Liver (tissue), 9 donors: ENCODE measurements around the gene KAT14. TPM values are rescaled to one million over a fixed set of nuclear protein-coding genes. Genes with fewer than 3 reads are reported as not detected.
"Not testable (repeated sequence)": the region's sequence is repeated elsewhere in the genome, so short reads cannot be mapped to it uniquely, and the experiment has no call there.

ENCODE experiments used
- DNase-seq: peaks from one replicate; pipeline ENCODE4 v3.0.0-alpha.2; 2017; ENCODE audit warnings: low spot score
- H3K27ac ChIP-seq, 2 donors: one replicate each; pipeline ENCODE4 v1.7.0; 2013; ENCODE audit warnings: inconsistent platforms in 2 of 2, low read length in 2 of 2, control low read depth in 1 of 2, low read depth in 1 of 2, mild to moderate bottlenecking in 1 of 2
- H3K27me3 ChIP-seq, 4 donors: one replicate each; pipeline versions ENCODE4 v1.6.1 to v1.7.0; 2013; ENCODE audit warnings: low read length in 3 of 4, inconsistent platforms in 1 of 4, mild to moderate bottlenecking in 1 of 4, moderate library complexity in 1 of 4; ENCODE audit not compliant: control insufficient read depth in 4 of 4, insufficient read depth in 4 of 4
- H3K36me3 ChIP-seq, 4 donors: one replicate each; pipeline versions ENCODE4 v1.6.1 to v1.7.0; 2013; ENCODE audit warnings: low read length in 3 of 4, mild to moderate bottlenecking in 3 of 4, low read depth in 1 of 4, moderate library complexity in 1 of 4; ENCODE audit not compliant: control insufficient read depth in 4 of 4, insufficient read depth in 3 of 4
- H3K4me1 ChIP-seq, 4 donors: one replicate each; pipeline versions ENCODE4 v1.6.1 to v1.7.0; 2013; ENCODE audit warnings: low read length in 3 of 4, mild to moderate bottlenecking in 3 of 4, moderate library complexity in 1 of 4; ENCODE audit not compliant: control insufficient read depth in 4 of 4, insufficient read depth in 4 of 4
- H3K4me3 ChIP-seq, 3 donors: one replicate each; pipeline versions ENCODE4 v1.6.1 to v1.7.0; 2013; ENCODE audit warnings: low read length in 3 of 3, control low read depth in 1 of 3, low read depth in 1 of 3, mild to moderate bottlenecking in 1 of 3
- H3K9ac ChIP-seq, 2 donors: one replicate each; pipeline ENCODE4 v1.7.0; 2013; ENCODE audit warnings: low read length in 2 of 2, mild to moderate bottlenecking in 2 of 2, moderate library complexity in 2 of 2, control low read depth in 1 of 2, low read depth in 1 of 2
- H3K9me3 ChIP-seq, 4 donors: one replicate each; pipeline versions ENCODE4 v1.6.1 to v1.7.0; 2013; ENCODE audit warnings: low read length in 3 of 4; ENCODE audit not compliant: control insufficient read depth in 4 of 4
- ATF3 ChIP-seq: IDR thresholded peaks from 2 replicates; pipeline ENCODE4 v1.6.1; 2016; ENCODE audit warnings: antibody characterized with exemption
- FOXA2 ChIP-seq: IDR thresholded peaks from 2 replicates; pipeline ENCODE4 v1.6.1; 2016; ENCODE audit warnings: antibody characterized with exemption
- GABPA ChIP-seq, 2 donors: IDR thresholded peaks in 1 of 2; conservative IDR thresholded peaks in 1 of 2; 2 replicates each; pipeline ENCODE4 v1.6.1; 2016; ENCODE audit warnings: antibody characterized with exemption in 2 of 2, mild to moderate bottlenecking in 1 of 2, moderate library complexity in 1 of 2
- HNF4G ChIP-seq: IDR thresholded peaks from 2 replicates; pipeline ENCODE4 v1.6.1; 2016; ENCODE audit warnings: antibody characterized with exemption
- JUND ChIP-seq, 2 donors: IDR thresholded peaks; 2 replicates each; pipeline ENCODE4 v1.6.1; 2016; ENCODE audit warnings: antibody characterized with exemption in 2 of 2
- MAX ChIP-seq: IDR thresholded peaks from 2 replicates; pipeline ENCODE4 v1.6.1; 2016; ENCODE audit warnings: antibody characterized with exemption
- NR2F2 ChIP-seq: IDR thresholded peaks from 2 replicates; pipeline ENCODE4 v1.6.1; 2016; ENCODE audit warnings: antibody characterized with exemption
- RAD21 ChIP-seq, 2 donors: IDR thresholded peaks; 2 replicates each; pipeline ENCODE4 v1.6.1; 2016; ENCODE audit warnings: antibody characterized with exemption in 2 of 2, mild to moderate bottlenecking in 2 of 2
- REST ChIP-seq: IDR thresholded peaks from 2 replicates; pipeline ENCODE4 v1.6.1; 2016; ENCODE audit warnings: antibody characterized with exemption, mild to moderate bottlenecking
- RXRA ChIP-seq, 2 donors: IDR thresholded peaks; 2 replicates each; pipeline ENCODE4 v1.6.1; 2017 to 2018; ENCODE audit warnings: antibody characterized with exemption in 2 of 2, mild to moderate bottlenecking in 1 of 2
- SP1 ChIP-seq: IDR thresholded peaks from 2 replicates; pipeline ENCODE4 v1.6.1; 2018; ENCODE audit warnings: antibody characterized with exemption, mild to moderate bottlenecking
- TAF1 ChIP-seq: conservative IDR thresholded peaks from 2 replicates; pipeline ENCODE4 v1.6.1; 2016; ENCODE audit warnings: antibody characterized with exemption, mild to moderate bottlenecking
- YY1 ChIP-seq: IDR thresholded peaks from 2 replicates; pipeline ENCODE4 v1.6.1; 2016; ENCODE audit warnings: antibody characterized with exemption, mild to moderate bottlenecking
- ZBTB33 ChIP-seq: IDR thresholded peaks from 2 replicates; pipeline ENCODE4 v1.6.1; 2016; ENCODE audit warnings: antibody characterized with exemption
- WGBS: extraction: QIAGEN DNeasy Blood & Tissue Kit; methylation state at CpG from one replicate; pipeline ENCODE4 v1.1.7; 2013; 5-methylcytosine and 5-hydroxymethylcytosine counted together
- polyA plus RNA-seq, 2 donors: library from polyadenylated mRNA; stranded (reverse) in 1 of 2; unstranded in 1 of 2; fragments of 200-250 nt in 1 of 2; fragments of >200 nt in 1 of 2; fragmentation: Nextera tagmentation in 1 of 2; extraction: Ambion mirVana in 1 of 2; gene quantifications; one replicate each; pipeline versions ENCODE4 v1.2.1 to v1.2.3, GENCODE V29; 2013 to 2015
- total RNA-seq, 2 donors: library from RNA; depleted of rRNA; stranded (reverse); fragments of >200 nt; gene quantifications; one replicate each; pipeline ENCODE4 v1.2.3, GENCODE V29; 2014
- donor health status: healthy.
- donor health status: healthy.
- donor health status: healthy.
- donor health status: healthy.
- donor health status: healthy.

Gene KAT14
- total and polyA plus RNA-seq, 4 donors: 5.5 to 10.2 (median 6.2) TPM

GRCh38 chr20:18202966-18203365 is 65.3 kb downstream of the KAT14 start:
- Histone ChIP-seq H3K4me3 (no peak overlapping the region), H3K9me3 (peaks cover 0 to 5% (median 1%) of the 10 kb centered on the region in 4 donors), H3K36me3 (no peaks in the 10 kb centered on the region), H3K27me3 (no peaks in the 10 kb centered on the region), H3K27ac (no peak overlapping the region), H3K4me1 (peaks cover 0 to 2% (median 0%) of the 10 kb centered on the region in 4 donors), H3K9ac (no peak overlapping the region)
- TF ChIP-seq TAF1 (no peak), RAD21 (IDR thresholded peaks at IDR 0.05) (no peak), ATF3 (no peak), FOXA2 (no peak), REST (no peak), RXRA (IDR thresholded peaks at IDR 0.05) (no peak), HNF4G (no peak), ZBTB33 (no peak), JUND (IDR thresholded peaks at IDR 0.05) (no peak), SP1 (no peak), GABPA (IDR thresholded peaks at IDR 0.05 in 1 of 2, conservative IDR thresholded peaks at IDR 0.05 in 1 of 2) (no peak), MAX (no peak), NR2F2 (no peak), YY1 (no peak)
- DNase-seq: no peak

- 88% methylated on average over 3 of the region's 3 CpGs for WGBS
- not testable (repeated sequence) for H3K36me3 ChIP-seq
These were observed 66.0 kb downstream of the KAT14 start for GRCh38 chr20:18203700-18204099.

GRCh38 chr20:18213002-18213401 is 75.3 kb downstream of the KAT14 start:
- H3K9ac ChIP-seq: no peak overlapping the region
- WGBS: 93% methylated on average over 2 of the region's 2 CpGs
- DNase-seq: no peak

More at GRCh38 chr20:18203700-18204099, 66.0 kb downstream of the KAT14 start:
- not testable (repeated sequence) for H3K9ac ChIP-seq, DNase-seq, H3K9me3 ChIP-seq, H3K4me1 ChIP-seq, H3K27ac ChIP-seq, H3K4me3 ChIP-seq, H3K27me3 ChIP-seq

More at GRCh38 chr20:18213002-18213401, 75.3 kb downstream of the KAT14 start:
- TF ChIP-seq FOXA2 (no peak), ATF3 (no peak), YY1 (no peak), SP1 (no peak), RXRA (IDR thresholded peaks at IDR 0.05) (no peak)
- H3K27me3 ChIP-seq: no peaks in the 10 kb centered on the region
- no peaks in the 10 kb centered on the region for H3K36me3 ChIP-seq
- no peak overlapping the region for H3K27ac ChIP-seq
- no peaks in the 10 kb centered on the region for H3K9me3 ChIP-seq
- H3K4me3 ChIP-seq: no peak overlapping the region
- H3K4me1 ChIP-seq: no peaks in the 10 kb centered on the region
